A673 (cell line): ENCODE results near the gene PLAAT4.

Experiments used
- EZH2 ChIP-seq: fragments of 200-600 bp; sonication (generic); IDR thresholded peaks from 2 replicates; pipeline ENCODE4 v1.6.1; 2017; ENCODE audit warnings: borderline replicate concordance, low read depth, mild to moderate bottlenecking, mixed read lengths, antibody characterized with exemption, low read length; ENCODE audit not compliant: poor library complexity, severe bottlenecking
- TF ChIP-seq, protein P1 (sequence below): fragments of 300-800, 200-600 bp; sonication (generic); conservative IDR thresholded peaks from 2 replicates; pipeline ENCODE4 v1.5.1; 2017; ENCODE audit warnings: low read depth, mild to moderate bottlenecking, antibody characterized with exemption, low read length, moderate library complexity, mixed read lengths

DNA sequence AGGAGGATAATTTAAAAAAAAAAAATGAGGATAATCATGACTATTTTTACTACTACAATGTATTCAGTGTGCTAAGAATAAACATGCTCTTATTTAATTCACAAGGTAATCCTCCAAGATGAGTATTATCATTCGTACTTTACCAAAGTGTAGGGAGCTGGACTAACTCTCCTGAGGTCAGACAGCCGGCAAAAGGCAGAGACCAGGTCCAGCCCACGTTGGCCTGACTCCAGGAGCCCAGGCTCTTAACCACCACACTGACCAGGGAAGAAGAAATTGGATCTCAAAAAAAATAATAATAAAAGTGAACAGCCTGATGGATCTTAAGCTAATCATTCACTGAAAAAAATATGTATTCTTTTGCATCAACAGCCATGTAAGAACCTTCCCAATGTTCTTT is 52.4 kb downstream of the PLAAT4 start:
- TF ChIP-seq, protein P1, sequence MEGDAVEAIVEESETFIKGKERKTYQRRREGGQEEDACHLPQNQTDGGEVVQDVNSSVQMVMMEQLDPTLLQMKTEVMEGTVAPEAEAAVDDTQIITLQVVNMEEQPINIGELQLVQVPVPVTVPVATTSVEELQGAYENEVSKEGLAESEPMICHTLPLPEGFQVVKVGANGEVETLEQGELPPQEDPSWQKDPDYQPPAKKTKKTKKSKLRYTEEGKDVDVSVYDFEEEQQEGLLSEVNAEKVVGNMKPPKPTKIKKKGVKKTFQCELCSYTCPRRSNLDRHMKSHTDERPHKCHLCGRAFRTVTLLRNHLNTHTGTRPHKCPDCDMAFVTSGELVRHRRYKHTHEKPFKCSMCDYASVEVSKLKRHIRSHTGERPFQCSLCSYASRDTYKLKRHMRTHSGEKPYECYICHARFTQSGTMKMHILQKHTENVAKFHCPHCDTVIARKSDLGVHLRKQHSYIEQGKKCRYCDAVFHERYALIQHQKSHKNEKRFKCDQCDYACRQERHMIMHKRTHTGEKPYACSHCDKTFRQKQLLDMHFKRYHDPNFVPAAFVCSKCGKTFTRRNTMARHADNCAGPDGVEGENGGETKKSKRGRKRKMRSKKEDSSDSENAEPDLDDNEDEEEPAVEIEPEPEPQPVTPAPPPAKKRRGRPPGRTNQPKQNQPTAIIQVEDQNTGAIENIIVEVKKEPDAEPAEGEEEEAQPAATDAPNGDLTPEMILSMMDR: no peak
- no peak for TF ChIP-seq EZH2
